ENCODE results near the gene GLOD5.

Gene GLOD5

DNA sequence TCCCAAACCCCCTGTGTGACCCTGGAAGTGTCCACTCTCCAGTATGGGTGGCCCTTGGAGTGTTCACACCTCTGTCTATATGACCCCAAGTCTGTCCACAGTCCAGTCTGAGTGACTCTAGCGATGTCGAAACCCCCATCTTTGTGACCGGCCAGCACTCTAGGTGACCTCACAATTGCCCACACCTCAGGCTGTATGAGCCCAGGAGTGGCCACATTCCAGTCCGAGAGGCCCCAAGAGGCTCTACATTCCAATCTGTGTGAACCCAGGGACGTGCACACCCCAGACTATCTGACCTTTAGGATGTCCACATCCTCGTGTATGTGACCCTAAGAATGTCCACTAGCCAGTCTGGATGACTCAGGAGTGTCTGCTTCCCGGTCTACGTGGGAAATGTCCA lies 7.3 kb upstream of the GLOD5 start:
- DNase-seq, result no peak

DNA sequence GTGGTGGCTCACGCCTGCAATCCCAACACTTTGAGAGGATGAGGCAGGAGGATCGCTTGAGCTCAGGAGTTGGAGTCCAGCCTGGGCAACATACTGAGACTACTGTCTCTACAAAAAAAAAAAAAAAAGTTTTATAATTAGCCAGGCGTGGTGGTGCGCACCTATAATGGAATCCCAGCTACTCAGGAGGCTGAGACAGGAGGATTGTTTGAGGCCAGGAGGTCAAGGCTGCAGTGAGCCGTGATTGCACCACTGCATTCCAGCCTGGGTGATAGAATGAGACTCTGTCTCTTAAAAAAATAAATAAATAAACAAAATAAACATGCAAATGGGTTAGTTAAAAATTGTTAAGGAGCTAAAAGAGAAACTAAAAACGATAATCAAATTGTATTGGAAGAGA lies 7.7 kb downstream of the GLOD5 start:
- no peak for DNase-seq

GRCh38 chrX:48770296-48770695 lies 8.7 kb downstream of the GLOD5 start:
- no peak for DNase-seq

DNA sequence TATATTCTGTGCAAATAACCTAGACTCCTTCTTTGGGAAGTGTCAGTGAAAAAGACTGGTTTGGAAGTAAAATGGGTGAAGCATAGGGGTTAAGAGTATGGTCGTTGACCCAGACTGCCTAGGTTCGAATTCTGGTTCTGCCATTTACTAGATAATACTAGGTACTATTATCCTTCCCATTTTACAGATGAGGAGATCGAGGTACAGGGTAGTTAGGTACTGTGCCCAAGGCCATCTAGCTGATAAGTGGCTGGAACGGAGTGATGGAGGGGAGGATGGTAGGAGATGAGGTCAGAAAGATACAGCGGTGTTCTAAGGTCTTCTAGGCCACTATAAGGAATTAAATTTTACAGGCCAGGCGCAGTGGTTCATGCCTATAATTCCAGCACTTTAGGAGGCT lies 11.1 kb downstream of the GLOD5 start:
- DNase-seq, result no peak

- no peak for DNase-seq
Observed at GRCh38 chrX:48776818-48777439, 15.4 kb downstream of the GLOD5 start.

DNA sequence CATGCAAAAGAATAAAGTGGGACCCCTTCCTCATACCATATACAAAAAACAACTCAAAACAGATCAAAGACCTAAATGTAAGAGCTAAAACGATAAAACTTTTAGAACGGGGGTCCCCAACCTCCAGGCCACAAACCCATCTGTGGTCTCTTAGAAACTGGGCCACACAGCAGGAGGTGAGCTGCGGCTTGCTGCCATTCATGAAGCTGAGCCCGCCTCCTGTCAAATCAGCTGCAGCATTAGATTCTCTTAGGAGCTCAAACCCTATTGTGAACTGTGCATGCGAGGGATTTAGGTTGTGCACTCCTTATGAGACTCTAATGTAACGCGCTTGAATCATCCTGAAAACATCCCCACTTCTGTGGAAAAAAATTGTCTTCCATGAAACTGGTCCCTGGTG lies 17.9 kb downstream of the GLOD5 start:
- no peak for DNase-seq

DNA sequence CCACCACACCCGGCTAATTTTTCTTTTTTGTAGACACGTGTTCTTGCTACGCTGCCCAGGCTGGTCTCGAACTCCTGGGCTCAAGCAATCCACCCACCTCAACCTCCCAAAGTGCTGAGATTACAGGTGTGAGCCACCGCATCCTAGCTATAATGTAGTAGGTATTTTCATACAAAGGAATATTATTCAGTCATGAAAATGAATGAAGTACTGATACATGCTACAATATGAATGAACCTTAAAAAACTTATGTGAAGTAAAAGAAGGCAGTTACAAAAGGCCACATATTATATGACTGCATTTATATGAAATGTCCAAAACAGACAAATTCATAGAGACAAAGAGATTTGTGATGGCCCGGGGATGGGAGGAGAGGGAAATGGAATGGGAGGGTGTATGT lies 20.2 kb downstream of the GLOD5 start:
- no peak for DNase-seq

GRCh38 chrX:48782216-48782615 lies 20.7 kb downstream of the GLOD5 start:
- DNase-seq, result no peak

DNA sequence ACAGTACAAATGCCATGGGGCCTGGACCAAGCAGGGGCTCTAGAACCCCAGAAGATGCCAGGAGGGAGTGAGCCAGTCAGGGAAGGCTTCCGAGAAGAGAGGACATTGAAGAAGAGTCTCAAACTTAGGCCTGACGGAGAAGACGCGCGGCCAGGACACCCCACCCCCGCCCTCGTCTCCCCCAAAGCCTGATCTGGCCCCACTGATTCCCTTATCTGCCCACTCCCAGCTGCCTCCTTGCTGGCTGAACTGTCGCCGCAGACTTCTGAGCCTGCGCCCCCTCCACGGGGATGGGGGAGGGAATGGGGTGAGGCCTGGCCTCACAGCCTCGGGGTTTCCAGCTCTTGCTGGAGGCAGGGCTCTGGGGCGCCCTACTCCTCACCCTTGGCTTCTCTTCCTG lies 21.2 kb downstream of the GLOD5 start:
- DNase-seq, result no peak

DNA sequence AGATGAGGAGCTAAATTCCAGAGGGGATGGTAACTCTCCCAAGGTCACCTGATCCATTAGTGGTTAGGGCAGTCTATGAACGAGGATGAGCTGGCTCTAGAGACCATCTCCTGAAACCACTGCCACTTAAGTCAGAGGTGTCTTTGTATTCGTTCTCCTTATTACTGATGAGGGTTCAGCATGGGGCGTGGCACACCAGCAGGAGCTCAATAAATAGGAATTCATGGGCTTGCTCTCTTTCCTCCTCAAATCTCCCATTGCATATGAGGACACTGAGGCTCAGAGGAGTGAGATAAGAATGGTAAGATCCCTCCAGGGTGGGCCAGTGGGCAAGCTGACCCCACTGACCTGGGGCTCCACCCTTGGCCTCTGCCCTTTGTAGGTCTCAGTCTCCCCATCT lies 23.2 kb downstream of the GLOD5 start:
- DNase-seq, result no peak

GRCh38 chrX:48785186-48785539 lies 23.6 kb downstream of the GLOD5 start:
- no peak for DNase-seq

DNA sequence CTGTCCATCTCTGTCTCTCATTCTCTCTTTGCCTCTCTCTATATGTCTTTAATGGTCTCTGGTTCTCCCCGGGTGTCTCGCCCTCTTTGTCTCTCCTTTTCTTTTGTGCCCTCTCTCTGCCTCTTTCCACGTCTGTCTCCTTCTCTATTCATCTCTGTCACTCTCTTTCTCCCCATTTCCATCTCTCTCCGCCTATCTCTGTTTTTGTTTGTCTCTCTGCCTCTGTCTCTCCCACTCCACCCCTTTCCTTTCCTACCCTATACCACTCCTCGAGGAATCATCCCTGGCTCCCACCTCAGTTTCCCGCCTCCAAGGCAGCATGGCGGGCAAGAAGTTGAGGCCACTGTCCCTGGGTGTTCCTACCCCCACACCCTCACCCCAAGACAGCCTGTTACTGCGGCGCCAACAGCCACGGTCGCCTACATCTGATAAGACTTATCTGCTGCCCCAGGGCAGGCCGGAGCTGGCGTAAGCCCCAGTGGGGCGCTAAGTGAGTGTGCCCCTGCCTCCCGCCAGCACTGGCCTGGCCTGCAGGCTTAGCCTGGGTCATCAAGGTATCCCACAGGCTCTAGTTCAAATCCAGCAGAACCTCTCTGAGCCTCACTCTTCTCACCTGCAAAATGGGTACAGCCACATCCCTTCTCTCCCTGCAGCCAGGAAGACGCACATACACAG lies 24.1 kb downstream of the GLOD5 start:
- DNase-seq, result no peak

DNA sequence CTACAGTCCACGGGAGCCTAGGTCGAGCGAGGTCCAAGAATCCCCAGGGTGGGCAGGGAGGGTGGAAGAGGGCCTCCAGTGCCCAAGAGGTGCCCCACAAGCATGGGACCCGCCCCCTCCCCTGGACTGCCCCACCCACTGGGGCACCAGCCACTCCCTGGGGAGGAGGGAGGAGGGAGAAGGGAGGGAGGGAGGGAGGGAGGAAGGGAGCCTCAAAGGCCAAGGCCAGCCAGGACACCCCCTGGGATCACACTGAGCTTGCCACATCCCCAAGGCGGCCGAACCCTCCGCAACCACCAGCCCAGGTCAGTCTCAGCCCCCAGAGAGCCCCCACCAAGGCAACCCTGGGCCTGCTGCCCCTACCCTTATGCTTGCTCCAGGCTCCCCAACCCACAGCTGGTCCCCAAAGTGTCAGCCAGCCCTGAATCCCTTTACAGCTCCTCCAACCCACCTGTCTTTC lies 24.8 kb downstream of the GLOD5 start, which contains the start of gene GATA1:
Gene GATA1 (plus strand): TSS at position 250 of the 460 bp plus-strand sequence. CDS start 4,520 bp downstream, outside the sequence.
- no peak for DNase-seq

DNA sequence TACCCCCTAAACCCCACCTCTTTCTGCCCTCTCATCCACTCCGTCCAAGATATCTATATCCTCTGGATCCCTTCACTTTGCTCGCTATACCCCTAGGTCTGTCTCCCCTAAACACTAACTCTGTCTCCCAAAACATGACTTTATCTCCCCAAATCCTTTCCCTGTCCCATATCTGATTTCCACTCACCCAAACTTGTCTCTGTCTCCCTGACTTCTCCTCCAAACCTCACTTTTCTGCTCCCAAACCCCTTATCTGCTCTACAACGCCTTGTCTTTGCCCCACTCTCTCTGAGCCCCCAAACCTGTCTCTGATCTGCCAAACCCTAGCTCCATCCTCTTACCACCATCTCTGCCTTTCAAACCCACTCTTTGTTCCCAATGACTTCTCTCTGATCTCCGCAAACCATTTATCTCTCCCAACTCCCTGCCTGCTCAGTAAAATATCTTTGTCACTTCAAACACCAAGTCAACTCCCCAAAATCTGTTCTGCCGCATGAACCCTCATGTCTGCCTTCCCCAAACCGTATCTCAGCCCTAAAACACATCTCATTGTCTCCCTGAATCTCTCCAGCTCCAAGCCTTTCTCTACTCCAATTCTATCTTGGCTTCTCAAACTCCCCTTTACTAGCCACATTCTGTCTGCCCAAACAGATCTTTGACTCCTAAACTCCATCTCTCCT lies 25.4 kb downstream of the GLOD5 start:
- no peak for DNase-seq

GRCh38 chrX:48787505-48788443 lies 26.2 kb downstream of the GLOD5 start:
- no peak for DNase-seq

GRCh38 chrX:48789366-48790220 lies 28.0 kb downstream of the GLOD5 start:
- DNase-seq, result no peak

DNA sequence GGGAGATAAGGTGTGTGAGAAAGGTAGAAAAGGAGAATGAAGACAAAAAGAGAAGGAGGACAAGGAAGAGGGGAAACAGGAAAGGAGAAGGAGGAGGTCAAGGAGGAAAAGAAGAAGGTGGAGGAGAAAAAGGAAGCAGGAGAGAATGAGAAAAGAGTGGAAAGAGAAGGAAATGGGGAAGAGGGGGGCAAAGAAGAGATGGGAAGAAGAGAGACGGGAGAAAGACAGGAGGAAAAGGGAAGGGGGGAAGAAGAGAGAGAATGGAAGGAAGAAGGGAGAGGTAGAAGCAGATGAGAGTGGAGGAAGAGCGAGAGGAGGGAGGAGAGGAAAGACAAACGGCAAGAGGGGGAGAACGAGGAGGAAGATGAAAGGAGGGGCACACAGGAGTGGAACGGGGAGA lies 28.9 kb downstream of the GLOD5 start:
- no peak for DNase-seq

- no peak for DNase-seq
Observed at GRCh38 chrX:48791063-48791820, 29.7 kb downstream of the GLOD5 start.

GRCh38 chrX:48792219-48792618 lies 30.7 kb downstream of the GLOD5 start:
- no peak for DNase-seq

- DNase-seq, result no peak
Observed at GRCh38 chrX:48793935-48794334, 32.4 kb downstream of the GLOD5 start.

GRCh38 chrX:48794340-48794910 lies 32.9 kb downstream of the GLOD5 start:
- no peak for DNase-seq

All from T-helper 9 cell (primary cell).